Smooth muscle cell (in vitro differentiated cells): Measurements from ENCODE around the gene HSPA8. TPM values are rescaled to one million over a fixed set of nuclear protein-coding genes. Genes with fewer than 3 reads are reported as not detected.
A peak's percentile ranks its signal among the peaks of the same experiment; 100 is the strongest.

Experiments
- DNase-seq: peaks from one replicate; lab custom pipeline; 2025; ENCODE audit not compliant: unreplicated experiment; lab: John Stamatoyannopoulos, UW
- H2AFZ ChIP-seq: fragments of 200-600 bp; sonication (generic); 2 replicates; pipeline ENCODE4 v1.6.0; 2016; ENCODE audit warnings: antibody characterized with exemption, low read depth, mild to moderate bottlenecking
- H3F3A ChIP-seq: fragments of 200-600 bp; sonication (generic); 2 replicates; pipeline ENCODE4 v1.6.0; 2017; ENCODE audit warnings: antibody characterized with exemption, low read depth
- H3K27ac ChIP-seq: fragments of 200-600 bp; sonication (generic); 2 replicates; pipeline ENCODE4 v1.5.1; 2016; ENCODE audit warnings: low read depth, mild to moderate bottlenecking
- H3K27me3 ChIP-seq: fragments of 200-600 bp; sonication (generic); 2 replicates; pipeline ENCODE4 v1.6.1; 2016; ENCODE audit warnings: low read depth, mild to moderate bottlenecking
- H3K36me3 ChIP-seq: fragments of 200-600 bp; sonication (generic); 2 replicates; pipeline ENCODE4 v1.5.1; 2016; ENCODE audit warnings: low read depth
- H3K4me1 ChIP-seq: fragments of 200-600 bp; sonication (generic); 2 replicates; pipeline ENCODE4 v1.5.1; 2016; ENCODE audit warnings: low read depth
- H3K4me2 ChIP-seq: fragments of 200-600 bp; sonication (generic); 2 replicates; pipeline ENCODE4 v1.6.0; 2016; ENCODE audit warnings: mild to moderate bottlenecking
- H3K4me3 ChIP-seq: fragments of 200-600 bp; sonication (generic); 2 replicates; pipeline ENCODE4 v1.5.1; 2016; ENCODE audit warnings: mild to moderate bottlenecking
- H3K79me2 ChIP-seq: fragments of 200-600 bp; sonication (generic); 2 replicates; pipeline ENCODE4 v1.6.0; 2016; ENCODE audit warnings: low read depth, mild to moderate bottlenecking
- H3K9ac ChIP-seq: fragments of 200-600 bp; sonication (generic); 2 replicates; pipeline ENCODE4 v1.6.0; 2016; ENCODE audit warnings: low read depth
- H3K9me3 ChIP-seq: fragments of 200-600 bp; sonication (generic); replicated peaks from 2 replicates; pipeline ENCODE4 v1.5.1; 2016; ENCODE audit warnings: low read depth
- H4K20me1 ChIP-seq: fragments of 200-600 bp; sonication (generic); 2 replicates; pipeline ENCODE4 v1.6.0; 2016; ENCODE audit warnings: low read depth
- CTCF ChIP-seq: fragments of 200-600 bp; sonication (generic); IDR thresholded peaks from 2 replicates; pipeline ENCODE4 v1.5.1; 2017; ENCODE audit warnings: borderline replicate concordance, mild to moderate bottlenecking, antibody characterized with exemption; ENCODE audit not compliant: insufficient read depth, poor library complexity, severe bottlenecking
- WGBS: methylation state at CpG from one replicate; pipeline ENCODE4 v1.1.7; 2016; ENCODE audit warnings: low lambda C conversion rate; 5-methylcytosine and 5-hydroxymethylcytosine counted together
- polyA plus RNA-seq: library from polyadenylated mRNA; unstranded; fragments of >200 nt; fragmentation: Nextera tagmentation; extraction: Ambion mirVana; gene quantifications from 2 replicates; pipeline ENCODE4 v1.2.1, GENCODE V29; 2016
- total RNA-seq: library from RNA; depleted of rRNA; stranded (reverse); fragments of >200 nt; gene quantifications from 2 replicates; pipeline ENCODE4 v1.2.3, GENCODE V29; 2014

HSPA8 gene
- total and polyA plus RNA-seq, 2 experiments from 2014 or later, result 449 to 1,497 TPM

- H3K4me3 ChIP-seq, result no peak overlapping the region
- peaks cover 10% of the 10 kb centered on the region for H3K79me2 ChIP-seq
Observed at GRCh38 chr11:123069908-123070821, 8.2 kb upstream of the HSPA8 start.

GRCh38 chr11:123065621-123066020 lies 3.7 kb upstream of the HSPA8 start:
- H3F3A ChIP-seq, result peaks cover 15% of the 10 kb centered on the region
- peak overlapping the region; percentile 1 for H3K27ac ChIP-seq
- H3K9ac ChIP-seq, result no peak overlapping the region
- peaks cover 15% of the 10 kb centered on the region for H4K20me1 ChIP-seq
- H3K9me3 ChIP-seq, result no peaks in the 10 kb centered on the region
- no peak for TF ChIP-seq CTCF
- no peak for DNase-seq
- no peaks in the 10 kb centered on the region for H3K27me3 ChIP-seq
- peaks cover 16% of the 10 kb centered on the region for H3K4me1 ChIP-seq
- H3K36me3 ChIP-seq, result no peaks in the 10 kb centered on the region
- H3K4me2 ChIP-seq, result no peak overlapping the region
- no peak overlapping the region for H2AFZ ChIP-seq
- H3K4me3 ChIP-seq, result no peak overlapping the region
- H3K79me2 ChIP-seq, result peaks cover 43% of the 10 kb centered on the region
- WGBS, result 97% methylated on average over 2 of the region's 2 CpGs

More at GRCh38 chr11:123069908-123070821, 8.2 kb upstream of the HSPA8 start:
- WGBS, result 95% methylated on average over 5 of the region's 5 CpGs
- Histone ChIP-seq H3K9me3 (no peaks in the 10 kb centered on the region), H3K27me3 (no peaks in the 10 kb centered on the region), H2AFZ (no peak overlapping the region), H4K20me1 (peaks cover 7% of the 10 kb centered on the region), H3K4me1 (no peaks in the 10 kb centered on the region), H3K36me3 (peaks cover 4% of the 10 kb centered on the region), H3K9ac (no peak overlapping the region), H3K27ac (no peak overlapping the region), H3K4me2 (no peak overlapping the region), H3F3A (peaks cover 11% of the 10 kb centered on the region)
- DNase-seq, result no peak
- no peak for TF ChIP-seq CTCF

- peaks cover 59% of the 10 kb centered on the region for H3K79me2 ChIP-seq
- H4K20me1 ChIP-seq, result peaks cover 28% of the 10 kb centered on the region
- H3K9me3 ChIP-seq, result no peaks in the 10 kb centered on the region
- peaks cover 13% of the 10 kb centered on the region for H3F3A ChIP-seq
- no peaks in the 10 kb centered on the region for H3K27me3 ChIP-seq
- H3K4me1 ChIP-seq, result peaks cover 31% of the 10 kb centered on the region
- H3K4me3 ChIP-seq, result peak overlapping the region; percentile 85
- peak overlapping the region; percentile 82 for H3K4me2 ChIP-seq
- TF ChIP-seq CTCF, result no peak
- peak overlapping the region; percentile 99 for H3K27ac ChIP-seq
- peak overlapping the region; percentile 99 for H3K9ac ChIP-seq
- DNase-seq, result no peak
- 41% methylated on average over 9 of the region's 9 CpGs for WGBS
- H3K36me3 ChIP-seq, result peaks cover 9% of the 10 kb centered on the region
- H2AFZ ChIP-seq, result peak overlapping the region; percentile 76
Observed at GRCh38 chr11:123063826-123064657, 2.1 kb upstream of the HSPA8 start.
